Measurements from ENCODE around the gene MTCL1. TPM values are rescaled to one million over a fixed set of nuclear protein-coding genes. Genes with fewer than 3 reads are reported as not detected.

MTCL1 gene
- total RNA-seq, 6 experiments from 2014 or later: 1.4 to 7.4 (median 3.6) TPM

DNA sequence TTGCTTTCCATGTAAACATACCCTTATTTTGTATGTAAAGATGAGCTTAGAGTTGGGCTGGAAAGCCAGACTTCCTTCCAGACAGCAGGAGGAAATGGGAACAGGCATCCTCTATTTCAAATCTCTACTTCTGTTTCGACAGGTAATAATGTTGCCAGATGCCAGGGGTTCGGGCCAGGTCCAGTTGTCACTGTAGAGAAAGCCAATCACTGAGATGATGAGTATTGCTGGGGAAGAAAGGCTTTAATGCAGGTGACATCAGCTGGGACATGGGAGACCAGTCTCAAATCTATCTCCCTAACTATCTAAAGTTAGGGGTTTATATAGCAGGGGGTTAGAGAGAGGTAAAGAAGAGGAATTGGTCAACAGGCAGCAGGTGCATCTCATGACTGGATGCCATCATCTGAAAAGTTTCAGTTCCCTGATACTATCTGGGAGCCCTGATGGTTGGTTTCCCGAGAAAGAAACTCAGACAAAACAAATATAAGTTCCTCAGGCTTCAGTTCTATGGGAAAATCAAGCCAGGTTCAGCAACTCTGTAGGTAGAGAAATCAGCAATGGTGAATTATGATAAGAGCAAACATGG, 9.3 kb upstream of the MTCL1 start:
- Histone ChIP-seq H3K4me3 (no peak overlapping the region), H3K36me3 (no peaks in the 10 kb centered on the region), H3K27me3 (no peaks in the 10 kb centered on the region), H3K4me1 (no peaks in the 10 kb centered on the region), H3K9me3 (no peaks in the 10 kb centered on the region), H3K27ac (no peak overlapping the region)
- WGBS (ENCODE audit: insufficient coverage, low coverage, low lambda C conversion rate, missing lambda C conversion rate): 62% methylated on average over 3 of the region's 3 CpGs
- DNase-seq (no peak), ATAC-seq (no peak)
- TF ChIP-seq, protein P1, sequence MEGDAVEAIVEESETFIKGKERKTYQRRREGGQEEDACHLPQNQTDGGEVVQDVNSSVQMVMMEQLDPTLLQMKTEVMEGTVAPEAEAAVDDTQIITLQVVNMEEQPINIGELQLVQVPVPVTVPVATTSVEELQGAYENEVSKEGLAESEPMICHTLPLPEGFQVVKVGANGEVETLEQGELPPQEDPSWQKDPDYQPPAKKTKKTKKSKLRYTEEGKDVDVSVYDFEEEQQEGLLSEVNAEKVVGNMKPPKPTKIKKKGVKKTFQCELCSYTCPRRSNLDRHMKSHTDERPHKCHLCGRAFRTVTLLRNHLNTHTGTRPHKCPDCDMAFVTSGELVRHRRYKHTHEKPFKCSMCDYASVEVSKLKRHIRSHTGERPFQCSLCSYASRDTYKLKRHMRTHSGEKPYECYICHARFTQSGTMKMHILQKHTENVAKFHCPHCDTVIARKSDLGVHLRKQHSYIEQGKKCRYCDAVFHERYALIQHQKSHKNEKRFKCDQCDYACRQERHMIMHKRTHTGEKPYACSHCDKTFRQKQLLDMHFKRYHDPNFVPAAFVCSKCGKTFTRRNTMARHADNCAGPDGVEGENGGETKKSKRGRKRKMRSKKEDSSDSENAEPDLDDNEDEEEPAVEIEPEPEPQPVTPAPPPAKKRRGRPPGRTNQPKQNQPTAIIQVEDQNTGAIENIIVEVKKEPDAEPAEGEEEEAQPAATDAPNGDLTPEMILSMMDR (IDR thresholded peaks at IDR 0.05): no peak
- TF ChIP-seq POLR2A (IDR thresholded peaks at IDR 0.05): no peak
- intact Hi-C loops (cut with DNase I): no loop called here

DNA sequence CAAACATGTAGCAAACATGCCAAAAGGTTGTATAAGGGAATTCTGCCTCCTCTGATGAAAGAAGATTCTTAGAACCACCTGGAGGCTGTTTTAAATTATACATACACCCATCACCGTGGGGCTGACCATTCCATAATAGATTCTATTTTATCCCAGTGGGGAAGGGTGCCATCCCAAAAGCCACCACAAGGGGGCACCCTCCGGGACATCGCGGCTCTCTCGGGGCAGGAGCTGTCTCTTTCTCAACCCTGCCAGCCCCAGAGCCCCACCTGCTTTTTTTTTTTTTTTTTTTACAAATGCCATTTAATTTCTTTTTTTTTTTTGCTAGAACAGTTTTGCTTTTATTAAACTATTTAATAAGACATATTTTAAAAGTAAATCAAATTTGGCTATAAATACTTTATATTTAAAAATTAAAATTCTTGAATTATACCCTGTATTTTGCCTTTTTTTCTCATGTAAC, 8.6 kb upstream of the MTCL1 start:
- 0% methylated on average over 5 of the region's 5 CpGs for WGBS (ENCODE audit: insufficient coverage, low coverage, low lambda C conversion rate, missing lambda C conversion rate)
- intact Hi-C loops (cut with DNase I): no loop called here
- Histone ChIP-seq H3K27ac (no peak overlapping the region), H3K9me3 (no peaks in the 10 kb centered on the region), H3K27me3 (no peaks in the 10 kb centered on the region), H3K4me1 (no peaks in the 10 kb centered on the region), H3K36me3 (no peaks in the 10 kb centered on the region), H3K4me3 (no peak overlapping the region)
- no peak for TF ChIP-seq POLR2A (IDR thresholded peaks at IDR 0.05)
- TF ChIP-seq, protein P1 (IDR thresholded peaks at IDR 0.05): peak; percentile 81 to 96 (median 94)
- DNase-seq (peak; percentile 73 to 79 (median 76)), ATAC-seq (peak; percentile 99 to 100 (median 100))

DNA sequence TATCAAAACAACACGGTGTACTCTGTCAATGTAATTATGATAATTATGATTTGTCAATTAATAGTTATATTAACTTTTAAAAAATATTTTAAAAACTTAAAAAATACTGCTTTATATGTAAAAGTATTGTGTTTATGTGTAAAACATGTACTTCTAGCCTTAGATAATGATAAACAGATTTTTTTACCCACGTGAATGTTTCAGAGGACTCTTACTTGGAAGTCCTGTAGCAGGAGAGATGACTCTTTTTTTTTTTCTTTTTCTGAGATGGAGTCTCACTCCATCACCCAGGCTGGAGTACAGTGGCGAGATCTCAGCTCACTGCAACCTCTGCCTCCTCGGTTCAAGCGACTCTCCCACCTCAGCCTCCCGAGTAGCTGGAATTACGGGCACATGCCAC, 6.2 kb upstream of the MTCL1 start:
- WGBS (ENCODE audit: insufficient coverage, low coverage, low lambda C conversion rate, missing lambda C conversion rate): 88% methylated on average over 7 of the region's 7 CpGs

DNA sequence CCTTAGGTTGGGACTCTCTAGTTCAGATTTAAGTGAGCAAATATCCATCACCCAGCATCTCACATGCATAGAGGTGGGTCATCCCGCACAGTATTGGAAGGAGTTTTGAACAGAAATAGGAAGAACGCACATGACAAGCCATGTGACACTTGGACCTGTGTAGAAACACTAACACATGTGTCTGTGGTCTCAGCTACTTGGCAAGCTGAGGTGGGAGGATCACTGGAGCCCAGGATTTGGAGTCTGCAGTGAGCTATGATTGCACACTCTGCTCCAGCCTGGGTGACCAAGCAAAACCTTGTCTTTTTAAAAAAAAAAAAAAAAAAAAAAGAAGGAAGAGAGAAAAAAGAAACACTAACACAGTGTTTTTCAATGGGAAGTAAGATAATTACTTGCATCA, 5.4 kb upstream of the MTCL1 start:
- intact Hi-C loops (cut with DNase I): loop anchor here (5.0 to 10.0 kb wide), 2 partner anchors 282 to 285 kb away; no protein-coding TSS in a partner anchor
- no peaks in the 10 kb centered on the region for H3K36me3 ChIP-seq
- no peak overlapping the region for H3K27ac ChIP-seq
- ATAC-seq: no peak
- no peak overlapping the region for H3K4me3 ChIP-seq
- H3K9me3 ChIP-seq: no peaks in the 10 kb centered on the region
- DNase-seq: no peak
- no peaks in the 10 kb centered on the region for H3K27me3 ChIP-seq
- peaks cover 0 to 8% (median 3%) of the 10 kb centered on the region in 4 donors for H3K4me1 ChIP-seq
- 53% methylated on average over 2 of the region's 2 CpGs for WGBS (ENCODE audit: insufficient coverage, low coverage, low lambda C conversion rate, missing lambda C conversion rate)
- TF ChIP-seq, protein P1 (IDR thresholded peaks at IDR 0.05): no peak
- no peak for TF ChIP-seq POLR2A (IDR thresholded peaks at IDR 0.05)

More for the DNA sequence above, 6.2 kb upstream of the MTCL1 start:
- peaks cover 0 to 3% (median 1%) of the 10 kb centered on the region in 4 donors for H3K4me1 ChIP-seq
- no peak for ATAC-seq
- H3K36me3 ChIP-seq: no peaks in the 10 kb centered on the region
- intact Hi-C loops (cut with DNase I): no loop called here
- no peak overlapping the region for H3K4me3 ChIP-seq
- no peak overlapping the region for H3K27ac ChIP-seq
- H3K9me3 ChIP-seq: no peaks in the 10 kb centered on the region
- no peak for DNase-seq
- TF ChIP-seq, protein P1 (IDR thresholded peaks at IDR 0.05): no peak
- no peak for TF ChIP-seq POLR2A (IDR thresholded peaks at IDR 0.05)
- H3K27me3 ChIP-seq: no peaks in the 10 kb centered on the region

All from right lobe of liver (tissue), 6 donors.